Transverse colon (tissue), 4 donors: ENCODE measurements around the gene PCBP3.

Source experiments
- CTCF ChIP-seq, 5 experiments: fragments of 200-600 bp in 3 of 5; fragments of 450-650 bp in 2 of 5; sonication (generic) in 3 of 5; IDR thresholded peaks; 1 replicate in 2 of 5; 2 replicates in 3 of 5; pipeline ENCODE4 v1.5.1; 2016 to 2017; ENCODE audit warnings: antibody characterized with exemption in 5 of 5, inconsistent platforms in 3 of 5, mild to moderate bottlenecking in 2 of 5, moderate library complexity in 1 of 5
- EP300 ChIP-seq: sonication (generic); formaldehyde crosslinking; IDR thresholded peaks from one replicate; pipeline ENCODE4 v1.6.1; 2017; ENCODE audit warnings: antibody characterized with exemption, low read depth
- POLR2A ChIP-seq: fragments of 450-650 bp; IDR thresholded peaks from one replicate; pipeline ENCODE4 v1.6.1; 2016; ENCODE audit warnings: antibody characterized with exemption, mild to moderate bottlenecking, moderate library complexity
- POLR2AphosphoS5 ChIP-seq, 3 donors: sonication (generic); formaldehyde crosslinking; IDR thresholded peaks; one replicate each; pipeline ENCODE4 v1.6.1; 2016; ENCODE audit warnings: antibody characterized with exemption in 3 of 3

GRCh38 chr21:45786660-45787059 lies 143.1 kb downstream of the PCBP3 start:
- TF ChIP-seq CTCF (IDR thresholded peaks at IDR 0.05) = no peak
- no peak for TF ChIP-seq POLR2A
- TF ChIP-seq POLR2AphosphoS5 (IDR thresholded peaks at IDR 0.05) = no peak
- no peak for TF ChIP-seq EP300
